GM12801 (cell line): ENCODE measurements around the gene TMEM219.

Experiments
- TF ChIP-seq, protein P1 (sequence below): IDR thresholded peaks from one replicate; pipeline ENCODE4 v1.5.1; 2011; ENCODE audit warnings: control low read depth; ENCODE audit not compliant: insufficient read length; ENCODE audit errors: extremely low read depth

TMEM219 gene

DNA sequence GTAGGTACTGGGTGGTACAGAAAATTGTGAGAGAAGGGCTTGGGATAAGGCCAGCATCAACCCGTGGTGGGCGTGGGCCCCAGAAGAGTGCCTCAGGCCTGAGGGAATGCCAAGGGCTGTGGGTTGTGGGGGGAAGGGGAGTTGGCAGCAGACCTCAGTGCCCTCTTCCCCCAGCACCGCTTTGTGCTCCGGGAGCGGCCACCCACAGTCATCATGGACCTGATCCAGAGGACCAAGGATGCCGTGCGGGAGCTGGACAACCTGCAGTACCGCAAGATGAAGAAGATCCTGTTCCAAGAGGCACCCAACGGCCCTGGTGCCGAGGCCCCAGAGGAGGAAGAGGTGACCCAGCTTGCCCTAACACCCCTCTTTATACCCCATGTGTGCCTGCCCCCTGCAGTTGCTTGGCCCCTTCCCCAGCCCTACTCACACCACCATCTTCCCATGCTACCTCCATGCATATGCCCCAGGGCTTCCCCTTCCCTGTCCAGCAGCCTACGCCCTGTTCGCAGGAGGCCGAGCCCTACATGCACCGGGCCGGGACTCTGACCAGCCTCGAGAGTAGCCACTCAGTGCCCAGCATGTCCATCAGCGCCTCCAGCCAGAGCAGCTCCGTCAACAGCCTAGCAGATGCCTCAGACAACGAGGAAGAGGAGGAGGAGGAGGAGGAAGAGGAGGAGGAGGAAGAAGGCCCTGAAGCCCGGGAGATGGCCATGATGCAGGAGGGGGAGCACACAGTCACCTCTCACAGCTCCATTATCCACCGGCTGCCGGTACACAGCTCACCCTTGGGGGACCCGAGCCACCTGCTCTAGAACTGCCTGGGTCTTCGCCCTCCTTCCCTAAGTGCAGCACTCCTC, 20.9 kb downstream of the TMEM219 start:
- TF ChIP-seq, protein P1, sequence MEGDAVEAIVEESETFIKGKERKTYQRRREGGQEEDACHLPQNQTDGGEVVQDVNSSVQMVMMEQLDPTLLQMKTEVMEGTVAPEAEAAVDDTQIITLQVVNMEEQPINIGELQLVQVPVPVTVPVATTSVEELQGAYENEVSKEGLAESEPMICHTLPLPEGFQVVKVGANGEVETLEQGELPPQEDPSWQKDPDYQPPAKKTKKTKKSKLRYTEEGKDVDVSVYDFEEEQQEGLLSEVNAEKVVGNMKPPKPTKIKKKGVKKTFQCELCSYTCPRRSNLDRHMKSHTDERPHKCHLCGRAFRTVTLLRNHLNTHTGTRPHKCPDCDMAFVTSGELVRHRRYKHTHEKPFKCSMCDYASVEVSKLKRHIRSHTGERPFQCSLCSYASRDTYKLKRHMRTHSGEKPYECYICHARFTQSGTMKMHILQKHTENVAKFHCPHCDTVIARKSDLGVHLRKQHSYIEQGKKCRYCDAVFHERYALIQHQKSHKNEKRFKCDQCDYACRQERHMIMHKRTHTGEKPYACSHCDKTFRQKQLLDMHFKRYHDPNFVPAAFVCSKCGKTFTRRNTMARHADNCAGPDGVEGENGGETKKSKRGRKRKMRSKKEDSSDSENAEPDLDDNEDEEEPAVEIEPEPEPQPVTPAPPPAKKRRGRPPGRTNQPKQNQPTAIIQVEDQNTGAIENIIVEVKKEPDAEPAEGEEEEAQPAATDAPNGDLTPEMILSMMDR: no peak

DNA sequence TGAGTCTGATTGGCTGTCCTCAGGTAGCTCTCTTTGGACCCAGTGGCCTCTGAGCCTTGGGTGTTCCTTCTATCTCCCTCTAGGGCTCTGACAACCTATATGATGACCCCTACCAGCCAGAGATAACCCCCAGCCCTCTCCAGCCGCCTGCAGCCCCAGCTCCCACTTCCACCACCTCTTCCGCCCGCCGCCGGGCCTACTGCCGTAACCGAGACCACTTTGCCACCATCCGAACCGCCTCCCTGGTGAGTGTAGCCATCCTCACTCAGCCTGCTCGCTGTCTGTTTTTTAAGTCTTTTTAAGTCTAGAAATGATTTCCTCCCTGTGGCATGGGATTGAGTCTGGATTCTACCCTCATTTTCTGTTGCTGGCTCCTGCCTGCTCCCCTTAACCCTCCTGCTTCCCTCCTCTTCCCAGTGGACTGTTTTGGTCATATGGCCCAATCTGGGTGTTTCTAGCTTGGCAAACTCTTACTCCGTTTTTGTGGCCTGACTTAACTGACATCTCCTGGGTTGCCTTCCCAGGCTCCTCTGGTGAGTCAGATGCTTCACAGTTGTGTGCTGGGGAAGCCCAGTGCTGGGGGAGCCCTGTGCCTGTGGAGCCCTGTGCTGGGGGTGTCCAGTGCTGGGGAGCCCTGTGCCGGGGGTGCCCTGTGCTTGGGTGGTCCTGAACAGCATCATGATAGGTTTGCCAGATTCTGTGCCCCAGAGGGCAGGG, 21.7 kb downstream of the TMEM219 start:
- TF ChIP-seq, protein P1: no peak

DNA sequence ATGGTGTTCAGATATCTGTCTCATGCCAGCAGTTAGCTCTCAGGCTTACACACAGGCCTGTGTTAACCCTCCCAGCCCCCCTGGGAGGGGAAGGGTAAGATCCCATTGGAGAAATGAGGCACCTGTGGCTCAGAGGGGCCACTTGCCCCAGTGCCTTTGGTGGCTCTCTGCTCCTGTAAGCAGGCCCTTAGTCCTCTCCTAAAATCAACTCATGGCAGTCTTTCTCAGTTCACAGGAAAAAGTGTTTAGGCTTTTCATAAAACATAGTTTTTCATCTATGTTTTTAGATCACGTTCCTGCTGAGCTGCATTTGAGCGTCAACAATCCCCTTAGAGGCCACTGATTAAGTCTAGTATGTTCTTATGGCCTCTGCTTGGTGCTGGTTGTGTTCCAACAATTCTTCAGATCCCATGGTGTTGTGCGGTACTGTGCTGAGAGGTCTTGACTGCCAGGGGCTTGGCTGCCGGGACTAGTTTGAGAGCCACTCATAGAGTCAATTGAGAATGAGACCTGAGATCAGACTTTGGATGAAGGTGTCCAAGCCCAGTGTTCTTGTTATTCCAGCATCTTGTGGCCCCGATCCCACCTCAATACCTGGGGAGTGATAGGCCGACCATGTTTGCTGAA, 22.4 kb downstream of the TMEM219 start:
- TF ChIP-seq, protein P1: no peak

DNA sequence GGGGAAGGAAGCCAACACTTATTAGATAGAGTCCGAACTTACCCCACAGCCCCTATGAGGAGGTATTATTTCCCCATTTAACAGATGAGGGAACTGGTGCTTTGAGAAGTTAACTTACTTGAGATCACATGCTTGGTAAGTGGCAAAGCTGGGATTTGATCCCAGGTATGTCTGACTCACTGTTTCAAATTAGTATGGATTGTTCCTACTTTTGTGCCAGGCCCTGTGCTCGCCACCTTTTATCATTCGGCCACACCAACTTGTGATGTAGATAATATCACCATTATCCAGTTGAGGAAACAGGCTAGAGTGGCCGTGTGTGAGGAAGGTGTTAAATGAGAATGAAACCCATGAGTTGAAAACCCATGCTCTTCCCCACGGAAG, 22.9 kb downstream of the TMEM219 start:
- TF ChIP-seq, protein P1: no peak

DNA sequence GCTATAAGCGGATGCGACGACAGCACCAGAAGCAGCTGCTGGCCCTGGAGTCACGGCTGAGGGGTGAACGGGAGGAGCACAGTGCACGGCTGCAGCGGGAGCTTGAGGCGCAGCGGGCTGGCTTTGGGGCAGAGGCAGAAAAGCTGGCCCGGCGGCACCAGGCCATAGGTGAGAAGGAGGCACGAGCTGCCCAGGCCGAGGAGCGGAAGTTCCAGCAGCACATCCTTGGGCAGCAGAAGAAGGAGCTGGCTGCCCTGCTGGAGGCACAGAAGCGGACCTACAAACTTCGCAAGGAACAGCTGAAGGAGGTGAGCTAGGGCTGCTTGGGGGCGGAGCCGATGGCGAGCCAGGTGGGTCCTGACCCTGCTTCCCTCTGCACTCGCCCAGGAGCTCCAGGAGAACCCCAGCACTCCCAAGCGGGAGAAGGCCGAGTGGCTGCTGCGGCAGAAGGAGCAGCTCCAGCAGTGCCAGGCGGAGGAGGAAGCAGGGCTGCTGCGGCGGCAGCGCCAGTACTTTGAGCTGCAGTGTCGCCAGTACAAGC, 23.5 kb downstream of the TMEM219 start:
- TF ChIP-seq, protein P1: no peak

DNA sequence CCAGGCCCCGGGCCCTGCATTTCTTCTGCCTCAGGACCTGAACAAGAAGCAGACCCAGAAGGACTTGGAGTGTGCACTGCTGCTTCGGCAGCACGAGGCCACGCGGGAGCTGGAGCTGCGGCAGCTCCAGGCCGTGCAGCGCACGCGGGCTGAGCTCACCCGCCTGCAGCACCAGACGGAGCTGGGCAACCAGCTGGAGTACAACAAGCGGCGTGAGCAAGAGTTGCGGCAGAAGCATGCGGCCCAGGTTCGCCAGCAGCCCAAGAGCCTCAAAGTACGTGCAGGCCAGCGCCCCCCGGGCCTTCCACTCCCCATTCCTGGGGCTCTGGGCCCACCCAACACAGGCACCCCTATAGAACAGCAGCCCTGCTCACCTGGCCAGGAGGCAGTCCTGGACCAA, 24.4 kb downstream of the TMEM219 start:
- TF ChIP-seq, protein P1: no peak

DNA sequence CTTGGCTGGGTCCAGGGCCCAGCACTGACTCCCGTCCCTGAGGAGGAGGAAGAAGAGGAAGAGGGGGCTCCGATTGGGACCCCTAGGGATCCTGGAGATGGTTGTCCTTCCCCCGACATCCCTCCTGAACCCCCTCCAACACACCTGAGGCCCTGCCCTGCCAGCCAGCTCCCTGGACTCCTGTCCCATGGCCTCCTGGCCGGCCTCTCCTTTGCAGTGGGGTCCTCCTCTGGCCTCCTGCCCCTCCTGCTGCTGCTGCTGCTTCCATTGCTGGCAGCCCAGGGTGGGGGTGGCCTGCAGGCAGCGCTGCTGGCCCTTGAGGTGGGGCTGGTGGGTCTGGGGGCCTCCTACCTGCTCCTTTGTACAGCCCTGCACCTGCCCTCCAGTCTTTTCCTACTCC, 25.1 kb downstream of the TMEM219 start:
- TF ChIP-seq, protein P1: no peak
